GM23338 (cell line): ENCODE results near the gene LIMCH1. TPM values are rescaled to one million over a fixed set of nuclear protein-coding genes. Genes with fewer than 3 reads are reported as not detected.

Experiments
- ATAC-seq: fragments of 200-7000 bp; cut with Tn5 transposase; 3 replicates; pipeline ENCODE4 v1.9.1; 2020
- DNase-seq: peaks from one replicate; pipeline ENCODE4 v3.0.0-alpha.2; 2015; ENCODE audit warnings: low spot score
- H2AFZ ChIP-seq: fragments of 200-600 bp; sonication (generic); 2 replicates; pipeline ENCODE4 v1.8.0; 2016; ENCODE audit warnings: antibody characterized with exemption, mild to moderate bottlenecking, moderate library complexity
- H3F3A ChIP-seq: fragments of 200-600 bp; sonication (generic); replicated peaks from 2 replicates; pipeline ENCODE4 v1.8.0; 2017; ENCODE audit warnings: antibody characterized with exemption, mixed run types, low read depth
- H3K27ac ChIP-seq: fragments of 200-600 bp; sonication (generic); 2 replicates; pipeline ENCODE4 v1.6.1; 2016; ENCODE audit warnings: low read depth
- H3K27me3 ChIP-seq: fragments of 200-600 bp; sonication (generic); 2 replicates; pipeline ENCODE4 v1.8.0; 2016; ENCODE audit warnings: mild to moderate bottlenecking, mixed run types, moderate library complexity; ENCODE audit not compliant: insufficient read depth
- H3K36me3 ChIP-seq: fragments of 200-600 bp; sonication (generic); 2 replicates; pipeline ENCODE4 v1.8.0; 2016; ENCODE audit warnings: mild to moderate bottlenecking; ENCODE audit not compliant: insufficient read depth
- H3K4me1 ChIP-seq: fragments of 200-600 bp; sonication (generic); 2 replicates; pipeline ENCODE4 v1.8.0; 2016; ENCODE audit warnings: mild to moderate bottlenecking, moderate library complexity; ENCODE audit not compliant: insufficient read depth
- H3K4me2 ChIP-seq: fragments of 200-600 bp; sonication (generic); 2 replicates; pipeline ENCODE4 v1.7.1; 2017; ENCODE audit warnings: mixed run types
- H3K4me3 ChIP-seq: fragments of 200-600 bp; sonication (generic); 2 replicates; pipeline ENCODE4 v1.6.1; 2016; ENCODE audit warnings: mixed run types
- H3K79me2 ChIP-seq: fragments of 200-600 bp; sonication (generic); replicated peaks from 2 replicates; pipeline ENCODE4 v1.8.0; 2017; ENCODE audit warnings: mild to moderate bottlenecking; ENCODE audit not compliant: insufficient read depth
- H3K9me2 ChIP-seq: fragments of 200-600 bp; sonication (generic); 2 replicates; pipeline ENCODE4 v1.8.0; 2017; ENCODE audit not compliant: insufficient read depth
- H4K20me1 ChIP-seq: fragments of 200-600 bp; sonication (generic); replicated peaks from 2 replicates; pipeline ENCODE4 v1.8.0; 2017; ENCODE audit warnings: mild to moderate bottlenecking; ENCODE audit not compliant: insufficient read depth
- H3K27ac Mint-ChIP-seq: 2 replicates; pipeline ENCODE4 v1.8.0; 2020; ENCODE audit warnings: inconsistent platforms, mild to moderate bottlenecking, moderate library complexity, mixed read lengths
- H3K27me3 Mint-ChIP-seq: 3 replicates; pipeline ENCODE4 v1.8.0; 2022; ENCODE audit warnings: low read depth, mild to moderate bottlenecking, moderate library complexity, mixed read lengths, inconsistent platforms; ENCODE audit not compliant: insufficient read depth, poor library complexity
- H3K36me3 Mint-ChIP-seq: 3 replicates; pipeline ENCODE4 v1.8.0; 2021; ENCODE audit warnings: low read depth, mild to moderate bottlenecking, inconsistent platforms, moderate library complexity, mixed read lengths
- H3K4me1 Mint-ChIP-seq: 3 replicates; pipeline ENCODE4 v1.8.0; 2020; ENCODE audit warnings: mild to moderate bottlenecking, inconsistent platforms, mixed read lengths
- H3K4me3 Mint-ChIP-seq: 3 replicates; pipeline ENCODE4 v1.8.0; 2021; ENCODE audit warnings: moderate library complexity, mild to moderate bottlenecking, inconsistent platforms, mixed read lengths
- H3K9me3 Mint-ChIP-seq: 3 replicates; pipeline ENCODE4 v1.8.0; 2020; ENCODE audit warnings: moderate library complexity, mild to moderate bottlenecking, inconsistent platforms, mixed read lengths
- CREB1 ChIP-seq: fragments of 250-450 bp; sonication (Bioruptor Pico); IDR thresholded peaks from 2 replicates; pipeline ENCODE4 v1.5.0; 2020; ENCODE audit warnings: low read depth, mild to moderate bottlenecking, moderate library complexity
- EZH2 ChIP-seq: fragments of 200-600 bp; sonication (generic); IDR thresholded peaks from one replicate; pipeline ENCODE4 v1.8.0; 2017; ENCODE audit warnings: antibody characterized with exemption, mild to moderate bottlenecking, low read depth; ENCODE audit not compliant: unreplicated experiment
- EZH2phosphoT487 ChIP-seq: fragments of 200-600 bp; sonication (generic); IDR thresholded peaks from one replicate; pipeline ENCODE4 v1.8.1; 2018; ENCODE audit warnings: antibody characterized with exemption; ENCODE audit not compliant: unreplicated experiment
- NANOG ChIP-seq: IDR thresholded peaks from 2 replicates; pipeline ENCODE4 v1.6.1; 2016; ENCODE audit warnings: antibody characterized with exemption, borderline replicate concordance
- polyA plus RNA-seq: library from polyadenylated mRNA; unstranded; fragments of >200 nt; fragmentation: Nextera tagmentation; extraction: Ambion mirVana; gene quantifications from 2 replicates; pipeline ENCODE4 v1.2.1, GENCODE V29; 2016
- total RNA-seq: library from RNA; depleted of rRNA; stranded (reverse); fragments of >200 nt; shearing (Covaris generic); gene quantifications from 2 replicates; pipeline ENCODE4 v1.2.3, GENCODE V29; 2014
- TF ChIP-seq, protein P1 (sequence below): fragments of 250-450 bp; sonication (Bioruptor Pico); IDR thresholded peaks from 2 replicates; pipeline ENCODE4 v1.5.0; 2020; ENCODE audit warnings: mild to moderate bottlenecking, moderate library complexity
- TF ChIP-seq, protein P2 (sequence below): IDR thresholded peaks from one replicate; pipeline ENCODE4 v1.6.1; 2018; ENCODE audit warnings: antibody characterized with exemption; ENCODE audit not compliant: unreplicated experiment
- TF ChIP-seq, protein P3 (sequence below): IDR thresholded peaks from 2 replicates; pipeline ENCODE4 v1.6.1; 2016; ENCODE audit warnings: antibody characterized with exemption

Gene LIMCH1
- total and polyA plus RNA-seq, 2 experiments from 2014 or later, result 1.5 TPM

DNA sequence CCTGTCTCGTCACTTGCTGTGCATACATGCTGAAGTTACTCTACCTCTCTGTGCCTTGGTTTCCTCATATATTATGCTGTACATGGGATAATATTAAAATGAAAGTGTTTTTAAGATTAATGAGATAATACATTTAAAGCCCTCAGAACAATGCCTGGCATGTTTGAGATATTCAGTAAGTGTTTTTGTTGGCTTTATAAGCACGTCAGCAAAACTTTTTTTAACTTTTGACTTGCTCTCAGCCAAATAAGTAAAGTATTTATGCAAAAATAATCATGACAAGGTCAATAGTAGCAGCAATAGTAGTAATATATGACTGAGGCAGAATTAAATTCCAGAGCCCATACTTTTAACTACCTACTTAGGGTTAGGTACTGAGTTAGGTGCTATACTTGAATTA, 29.2 kb downstream of the LIMCH1 start:
- Histone ChIP-seq H3K4me3 (no peak overlapping the region), H3K79me2 (no peaks in the 10 kb centered on the region), H4K20me1 (no peaks in the 10 kb centered on the region), H3K36me3 (no peaks in the 10 kb centered on the region), H3F3A (no peaks in the 10 kb centered on the region), H3K9me2 (no peaks in the 10 kb centered on the region), H3K27me3 (no peaks in the 10 kb centered on the region), H3K4me1 (no peaks in the 10 kb centered on the region), H3K4me2 (no peak overlapping the region), H2AFZ (no peak overlapping the region), H3K27ac (no peak overlapping the region)
- TF ChIP-seq, protein P1, sequence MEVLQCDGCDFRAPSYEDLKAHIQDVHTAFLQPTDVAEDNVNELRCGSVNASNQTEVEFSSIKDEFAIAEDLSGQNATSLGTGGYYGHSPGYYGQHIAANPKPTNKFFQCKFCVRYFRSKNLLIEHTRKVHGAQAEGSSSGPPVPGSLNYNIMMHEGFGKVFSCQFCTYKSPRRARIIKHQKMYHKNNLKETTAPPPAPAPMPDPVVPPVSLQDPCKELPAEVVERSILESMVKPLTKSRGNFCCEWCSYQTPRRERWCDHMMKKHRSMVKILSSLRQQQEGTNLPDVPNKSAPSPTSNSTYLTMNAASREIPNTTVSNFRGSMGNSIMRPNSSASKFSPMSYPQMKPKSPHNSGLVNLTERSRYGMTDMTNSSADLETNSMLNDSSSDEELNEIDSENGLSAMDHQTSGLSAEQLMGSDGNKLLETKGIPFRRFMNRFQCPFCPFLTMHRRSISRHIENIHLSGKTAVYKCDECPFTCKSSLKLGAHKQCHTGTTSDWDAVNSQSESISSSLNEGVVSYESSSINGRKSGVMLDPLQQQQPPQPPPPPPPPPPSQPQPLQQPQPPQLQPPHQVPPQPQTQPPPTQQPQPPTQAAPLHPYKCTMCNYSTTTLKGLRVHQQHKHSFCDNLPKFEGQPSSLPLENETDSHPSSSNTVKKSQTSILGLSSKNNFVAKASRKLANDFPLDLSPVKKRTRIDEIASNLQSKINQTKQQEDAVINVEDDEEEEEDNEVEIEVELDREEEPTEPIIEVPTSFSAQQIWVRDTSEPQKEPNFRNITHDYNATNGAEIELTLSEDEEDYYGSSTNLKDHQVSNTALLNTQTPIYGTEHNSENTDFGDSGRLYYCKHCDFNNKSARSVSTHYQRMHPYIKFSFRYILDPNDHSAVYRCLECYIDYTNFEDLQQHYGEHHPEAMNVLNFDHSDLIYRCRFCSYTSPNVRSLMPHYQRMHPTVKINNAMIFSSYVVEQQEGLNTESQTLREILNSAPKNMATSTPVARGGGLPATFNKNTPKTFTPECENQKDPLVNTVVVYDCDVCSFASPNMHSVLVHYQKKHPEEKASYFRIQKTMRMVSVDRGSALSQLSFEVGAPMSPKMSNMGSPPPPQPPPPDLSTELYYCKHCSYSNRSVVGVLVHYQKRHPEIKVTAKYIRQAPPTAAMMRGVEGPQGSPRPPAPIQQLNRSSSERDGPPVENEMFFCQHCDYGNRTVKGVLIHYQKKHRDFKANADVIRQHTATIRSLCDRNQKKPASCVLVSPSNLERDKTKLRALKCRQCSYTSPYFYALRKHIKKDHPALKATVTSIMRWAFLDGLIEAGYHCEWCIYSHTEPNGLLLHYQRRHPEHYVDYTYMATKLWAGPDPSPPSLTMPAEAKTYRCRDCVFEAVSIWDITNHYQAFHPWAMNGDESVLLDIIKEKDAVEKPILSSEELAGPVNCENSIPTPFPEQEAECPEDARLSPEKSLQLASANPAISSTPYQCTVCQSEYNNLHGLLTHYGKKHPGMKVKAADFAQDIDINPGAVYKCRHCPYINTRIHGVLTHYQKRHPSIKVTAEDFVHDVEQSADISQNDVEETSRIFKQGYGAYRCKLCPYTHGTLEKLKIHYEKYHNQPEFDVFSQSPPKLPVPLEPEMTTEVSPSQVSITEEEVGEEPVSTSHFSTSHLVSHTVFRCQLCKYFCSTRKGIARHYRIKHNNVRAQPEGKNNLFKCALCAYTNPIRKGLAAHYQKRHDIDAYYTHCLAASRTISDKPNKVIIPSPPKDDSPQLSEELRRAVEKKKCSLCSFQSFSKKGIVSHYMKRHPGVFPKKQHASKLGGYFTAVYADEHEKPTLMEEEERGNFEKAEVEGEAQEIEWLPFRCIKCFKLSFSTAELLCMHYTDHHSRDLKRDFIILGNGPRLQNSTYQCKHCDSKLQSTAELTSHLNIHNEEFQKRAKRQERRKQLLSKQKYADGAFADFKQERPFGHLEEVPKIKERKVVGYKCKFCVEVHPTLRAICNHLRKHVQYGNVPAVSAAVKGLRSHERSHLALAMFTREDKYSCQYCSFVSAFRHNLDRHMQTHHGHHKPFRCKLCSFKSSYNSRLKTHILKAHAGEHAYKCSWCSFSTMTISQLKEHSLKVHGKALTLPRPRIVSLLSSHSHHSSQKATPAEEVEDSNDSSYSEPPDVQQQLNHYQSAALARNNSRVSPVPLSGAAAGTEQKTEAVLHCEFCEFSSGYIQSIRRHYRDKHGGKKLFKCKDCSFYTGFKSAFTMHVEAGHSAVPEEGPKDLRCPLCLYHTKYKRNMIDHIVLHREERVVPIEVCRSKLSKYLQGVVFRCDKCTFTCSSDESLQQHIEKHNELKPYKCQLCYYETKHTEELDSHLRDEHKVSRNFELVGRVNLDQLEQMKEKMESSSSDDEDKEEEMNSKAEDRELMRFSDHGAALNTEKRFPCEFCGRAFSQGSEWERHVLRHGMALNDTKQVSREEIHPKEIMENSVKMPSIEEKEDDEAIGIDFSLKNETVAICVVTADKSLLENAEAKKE (CRISPR knock-in tag), result no peak
- TF ChIP-seq, protein P2, sequence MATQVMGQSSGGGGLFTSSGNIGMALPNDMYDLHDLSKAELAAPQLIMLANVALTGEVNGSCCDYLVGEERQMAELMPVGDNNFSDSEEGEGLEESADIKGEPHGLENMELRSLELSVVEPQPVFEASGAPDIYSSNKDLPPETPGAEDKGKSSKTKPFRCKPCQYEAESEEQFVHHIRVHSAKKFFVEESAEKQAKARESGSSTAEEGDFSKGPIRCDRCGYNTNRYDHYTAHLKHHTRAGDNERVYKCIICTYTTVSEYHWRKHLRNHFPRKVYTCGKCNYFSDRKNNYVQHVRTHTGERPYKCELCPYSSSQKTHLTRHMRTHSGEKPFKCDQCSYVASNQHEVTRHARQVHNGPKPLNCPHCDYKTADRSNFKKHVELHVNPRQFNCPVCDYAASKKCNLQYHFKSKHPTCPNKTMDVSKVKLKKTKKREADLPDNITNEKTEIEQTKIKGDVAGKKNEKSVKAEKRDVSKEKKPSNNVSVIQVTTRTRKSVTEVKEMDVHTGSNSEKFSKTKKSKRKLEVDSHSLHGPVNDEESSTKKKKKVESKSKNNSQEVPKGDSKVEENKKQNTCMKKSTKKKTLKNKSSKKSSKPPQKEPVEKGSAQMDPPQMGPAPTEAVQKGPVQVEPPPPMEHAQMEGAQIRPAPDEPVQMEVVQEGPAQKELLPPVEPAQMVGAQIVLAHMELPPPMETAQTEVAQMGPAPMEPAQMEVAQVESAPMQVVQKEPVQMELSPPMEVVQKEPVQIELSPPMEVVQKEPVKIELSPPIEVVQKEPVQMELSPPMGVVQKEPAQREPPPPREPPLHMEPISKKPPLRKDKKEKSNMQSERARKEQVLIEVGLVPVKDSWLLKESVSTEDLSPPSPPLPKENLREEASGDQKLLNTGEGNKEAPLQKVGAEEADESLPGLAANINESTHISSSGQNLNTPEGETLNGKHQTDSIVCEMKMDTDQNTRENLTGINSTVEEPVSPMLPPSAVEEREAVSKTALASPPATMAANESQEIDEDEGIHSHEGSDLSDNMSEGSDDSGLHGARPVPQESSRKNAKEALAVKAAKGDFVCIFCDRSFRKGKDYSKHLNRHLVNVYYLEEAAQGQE, result no peak
- TF ChIP-seq NANOG (no peak), EZH2phosphoT487 (no peak), CREB1 (CRISPR knock-in tag) (no peak), EZH2 (no peak)
- TF ChIP-seq, protein P3, sequence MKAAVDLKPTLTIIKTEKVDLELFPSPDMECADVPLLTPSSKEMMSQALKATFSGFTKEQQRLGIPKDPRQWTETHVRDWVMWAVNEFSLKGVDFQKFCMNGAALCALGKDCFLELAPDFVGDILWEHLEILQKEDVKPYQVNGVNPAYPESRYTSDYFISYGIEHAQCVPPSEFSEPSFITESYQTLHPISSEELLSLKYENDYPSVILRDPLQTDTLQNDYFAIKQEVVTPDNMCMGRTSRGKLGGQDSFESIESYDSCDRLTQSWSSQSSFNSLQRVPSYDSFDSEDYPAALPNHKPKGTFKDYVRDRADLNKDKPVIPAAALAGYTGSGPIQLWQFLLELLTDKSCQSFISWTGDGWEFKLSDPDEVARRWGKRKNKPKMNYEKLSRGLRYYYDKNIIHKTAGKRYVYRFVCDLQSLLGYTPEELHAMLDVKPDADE, result no peak
- H3K4me1 Mint-ChIP-seq, result no peaks in the 10 kb centered on the region
- H3K9me3 Mint-ChIP-seq, result no peaks in the 10 kb centered on the region
- H3K36me3 Mint-ChIP-seq, result no peaks in the 10 kb centered on the region
- ATAC-seq (no peak), DNase-seq (no peak)
- H3K27me3 Mint-ChIP-seq, result no peaks in the 10 kb centered on the region
- H3K4me3 Mint-ChIP-seq, result no peak overlapping the region
- H3K27ac Mint-ChIP-seq, result no peak overlapping the region
